HG03196 (cell line): ENCODE data around the gene WASF1.
"Not testable (repeated sequence)": the region's sequence is repeated elsewhere in the genome, so short reads cannot be mapped to it uniquely, and the experiment has no call there.

Experiments used
- ATAC-seq: cut with Tn5 transposase; IDR thresholded peaks from one replicate; pipeline ENCODE4 v1.9.1; 2021; ENCODE audit not compliant: unreplicated experiment

WASF1 gene

DNA sequence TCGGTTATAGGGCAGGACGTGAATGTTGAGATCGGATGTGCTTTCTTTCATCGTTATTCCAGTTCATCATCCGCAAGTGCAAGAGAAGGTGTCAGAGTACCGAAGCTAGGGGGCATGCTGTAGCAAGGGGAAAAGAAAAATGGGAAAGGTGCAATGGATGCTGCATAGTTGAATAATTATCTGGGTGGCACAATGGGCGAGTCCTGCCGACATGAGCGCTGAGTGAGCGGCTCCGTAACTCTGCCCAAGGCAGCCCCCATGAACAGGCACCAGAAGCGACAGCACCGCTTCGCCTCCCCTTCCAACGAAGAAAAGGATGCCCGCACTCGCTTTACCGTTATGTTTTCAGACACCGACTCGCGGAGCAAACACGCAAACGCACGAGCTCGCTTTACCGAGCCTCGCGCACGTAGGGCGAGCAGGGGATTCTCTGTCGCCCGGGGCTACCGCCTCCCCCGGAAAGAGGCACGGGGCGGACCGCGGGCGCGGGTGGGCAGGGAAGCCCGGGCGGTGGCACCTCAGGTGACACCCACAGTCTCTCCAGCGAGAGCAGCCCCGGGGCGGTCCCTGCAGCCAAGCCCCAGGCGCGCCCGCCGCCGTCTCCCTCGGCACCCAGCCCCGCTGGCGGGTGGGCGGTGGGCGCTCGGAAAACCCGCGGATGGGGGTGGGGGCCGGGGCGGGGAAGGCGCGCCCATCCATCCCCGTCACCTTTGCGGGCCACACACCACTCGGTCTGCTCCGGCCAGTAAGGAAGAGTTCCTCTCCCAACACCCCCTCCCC lies 654 bp downstream of the WASF1 start:
- ATAC-seq: peak; percentile 20

DNA sequence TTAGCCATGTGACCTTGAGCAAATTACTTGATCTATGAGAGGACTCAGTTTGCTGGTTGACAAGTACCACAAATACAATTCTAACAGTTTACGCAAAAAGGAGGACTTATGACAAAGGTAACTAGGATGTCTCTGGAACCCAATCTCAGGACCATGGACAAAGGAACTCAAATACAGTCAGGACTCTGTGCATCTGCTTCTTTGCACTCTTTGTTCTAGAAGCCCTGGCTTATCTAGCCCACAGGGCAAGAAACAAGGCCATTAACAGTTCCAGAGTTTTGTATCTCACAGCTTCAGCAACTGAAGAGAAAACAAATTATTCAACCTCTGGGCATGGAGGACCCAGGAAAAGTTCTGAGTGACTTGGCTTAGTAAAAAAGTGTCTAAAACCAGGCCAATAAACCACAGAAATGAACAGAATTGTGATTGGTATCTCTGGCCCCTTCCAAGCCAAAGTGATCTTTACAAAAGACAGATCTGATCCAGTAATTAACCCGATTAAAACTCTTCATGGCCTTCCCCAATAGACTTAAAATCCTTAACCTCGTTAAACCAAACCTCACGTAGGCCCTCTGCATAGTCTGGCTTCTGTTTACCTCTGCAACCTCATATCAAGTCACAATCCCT lies 5.9 kb downstream of the WASF1 start:
- ATAC-seq: no peak

DNA sequence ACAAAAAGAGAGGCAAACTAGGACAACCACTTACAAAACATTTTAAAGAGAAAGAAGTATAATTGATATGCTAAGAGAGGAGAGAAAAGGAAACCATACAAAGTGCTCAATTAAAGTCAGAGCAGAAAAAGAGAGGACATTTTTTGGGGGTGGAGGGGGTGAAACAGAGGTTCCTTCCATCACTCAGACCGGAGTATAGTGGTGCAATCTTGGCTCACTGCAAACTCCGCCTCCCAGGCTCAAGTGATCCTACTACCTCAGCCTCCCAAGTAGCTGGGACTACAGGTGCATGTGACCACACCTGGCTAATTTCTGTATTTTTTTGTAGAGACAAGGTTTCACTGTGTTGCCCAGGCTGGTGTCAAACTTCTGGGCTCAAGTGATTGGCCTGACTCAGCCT lies 9.4 kb downstream of the WASF1 start:
- ATAC-seq: no peak

DNA sequence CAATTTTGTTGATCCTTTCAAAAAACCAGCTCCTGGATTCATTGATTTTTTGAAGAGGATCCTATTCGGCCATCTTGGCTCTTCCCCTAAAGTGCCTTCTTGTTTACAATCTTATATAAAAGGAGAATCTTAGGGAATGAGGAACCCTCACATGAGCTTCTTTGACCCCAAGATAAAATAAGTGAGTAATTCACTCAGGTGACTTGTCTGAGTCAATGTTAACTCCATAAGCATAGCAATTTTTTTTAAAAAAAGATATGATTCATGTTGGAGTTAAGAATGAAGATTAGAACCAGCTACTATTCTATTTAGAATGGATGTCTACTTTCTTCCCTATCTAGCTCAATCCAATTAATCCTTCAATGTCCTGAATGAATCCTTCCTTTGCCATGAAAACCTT lies 21.0 kb downstream of the WASF1 start:
- no peak for ATAC-seq

DNA sequence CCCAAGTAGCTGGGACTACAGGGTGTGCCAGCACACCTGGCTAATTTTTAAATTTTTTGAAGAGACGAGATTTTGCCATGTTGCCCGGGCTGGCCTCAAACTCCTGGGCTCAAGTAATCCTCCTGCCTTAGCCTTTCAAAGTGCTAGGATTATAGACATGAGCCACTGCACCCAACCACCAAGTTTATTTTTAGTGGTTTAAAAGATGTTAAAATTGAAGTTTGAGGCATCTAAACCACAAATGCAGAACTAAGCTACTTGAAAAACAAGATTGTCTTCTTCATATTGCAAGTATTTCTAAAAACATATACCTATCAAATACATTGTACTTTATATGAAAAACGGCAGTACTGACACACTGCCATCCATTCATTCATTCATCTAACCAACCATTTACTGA lies 31.6 kb downstream of the WASF1 start:
- no peak for ATAC-seq

DNA sequence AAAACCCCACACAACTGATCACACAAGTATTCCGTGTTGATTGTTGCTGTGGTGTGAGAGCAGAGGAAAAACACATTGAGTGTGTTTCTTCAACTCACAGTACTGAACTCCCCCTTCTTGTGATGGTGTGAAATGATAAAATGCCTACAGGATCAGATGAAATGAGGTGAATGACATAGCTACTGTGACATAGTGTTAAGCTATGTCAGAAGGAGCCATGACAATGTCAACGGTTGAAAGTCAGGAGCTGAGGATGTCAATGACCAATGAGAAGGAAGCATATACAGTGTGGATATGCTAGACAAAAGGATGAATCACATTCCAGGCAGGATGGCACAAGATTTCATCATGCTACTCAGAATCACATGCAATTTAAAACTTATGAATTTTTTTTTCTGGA lies 38.8 kb downstream of the WASF1 start:
- ATAC-seq: no peak

DNA sequence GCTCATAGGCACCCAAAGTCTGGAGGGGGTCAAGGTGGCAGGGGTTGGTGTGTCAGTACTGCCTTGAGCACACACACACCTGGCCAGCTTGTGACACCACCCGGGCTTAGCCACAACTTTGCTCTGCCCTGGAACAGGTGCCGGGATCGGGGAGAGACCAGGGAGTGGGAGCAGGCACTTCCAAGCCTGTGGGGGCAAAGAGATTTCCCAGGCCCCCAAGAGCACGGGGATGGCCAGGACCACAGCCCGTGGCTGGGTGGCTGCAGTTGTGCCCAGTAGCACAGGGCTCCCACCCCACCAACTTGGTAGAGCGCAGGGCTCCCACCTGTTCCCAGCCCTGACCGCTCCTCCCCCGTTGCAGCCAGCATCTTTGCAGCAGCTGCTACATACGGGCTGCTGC lies 40.4 kb downstream of the WASF1 start:
- ATAC-seq: no peak

DNA sequence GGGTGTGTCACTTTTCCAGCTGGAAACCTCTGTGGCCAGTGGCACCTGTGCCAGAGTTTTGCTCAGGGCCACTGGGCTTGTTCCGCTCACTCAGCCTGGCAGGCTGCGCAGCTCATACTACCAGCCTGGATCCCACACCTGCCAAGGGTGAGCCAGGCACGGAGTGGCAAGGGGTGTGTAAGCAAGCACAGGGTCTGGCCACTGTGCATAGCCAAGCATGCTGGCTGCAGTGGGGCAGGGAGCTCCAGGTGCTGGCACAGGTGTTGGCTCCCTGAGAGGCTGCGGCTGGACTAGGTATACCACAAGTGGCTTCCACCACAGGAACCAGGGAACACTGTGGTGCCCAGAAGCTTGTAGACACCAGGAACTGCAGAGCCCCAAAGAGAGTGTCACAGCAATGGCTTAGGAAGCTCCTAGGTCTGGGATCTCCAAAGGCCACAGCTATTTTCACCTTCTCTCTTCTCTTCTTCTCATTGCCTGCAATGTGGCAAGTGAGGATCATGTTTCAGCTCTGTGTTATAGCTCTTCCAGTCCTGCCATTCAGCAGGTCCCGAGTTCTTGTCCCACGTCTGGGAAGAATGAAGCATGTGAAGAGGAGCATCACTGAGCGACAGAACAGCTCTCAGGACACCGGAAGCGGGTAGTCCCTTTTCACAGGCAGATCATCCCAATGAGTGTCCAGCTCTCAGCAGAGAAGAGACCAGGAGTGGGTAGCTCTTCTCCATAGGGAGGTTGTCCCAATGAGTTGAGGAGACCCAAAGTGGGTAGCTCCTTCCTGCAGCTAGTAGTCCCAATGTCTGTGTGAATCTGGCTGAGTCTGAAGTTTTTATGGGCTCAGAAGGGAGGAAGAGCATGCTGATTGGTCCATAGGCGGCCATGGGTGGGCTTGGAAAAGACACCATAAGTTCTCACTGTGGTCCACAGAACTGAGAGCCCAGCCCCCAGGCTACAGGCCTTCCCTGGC lies 41.3 kb downstream of the WASF1 start:
- no peak for ATAC-seq

DNA sequence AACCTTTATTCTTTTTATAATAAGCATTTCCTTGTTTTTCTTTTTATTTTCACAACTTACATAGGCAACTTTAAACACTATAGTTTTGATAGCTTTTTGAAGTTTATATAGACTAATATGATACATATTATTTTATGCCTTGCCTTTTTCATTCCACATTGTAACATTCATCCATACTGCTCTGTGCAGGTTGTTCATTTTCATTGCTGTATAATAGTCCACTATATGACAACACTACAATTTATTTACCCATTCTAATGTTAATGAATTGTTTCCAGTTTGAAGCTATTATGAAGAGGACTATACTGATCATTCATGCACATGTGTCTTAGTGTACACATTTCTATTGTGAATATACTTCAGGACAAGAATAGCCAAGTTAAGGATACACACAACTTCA lies 49.1 kb downstream of the WASF1 start:
- ATAC-seq: no peak

DNA sequence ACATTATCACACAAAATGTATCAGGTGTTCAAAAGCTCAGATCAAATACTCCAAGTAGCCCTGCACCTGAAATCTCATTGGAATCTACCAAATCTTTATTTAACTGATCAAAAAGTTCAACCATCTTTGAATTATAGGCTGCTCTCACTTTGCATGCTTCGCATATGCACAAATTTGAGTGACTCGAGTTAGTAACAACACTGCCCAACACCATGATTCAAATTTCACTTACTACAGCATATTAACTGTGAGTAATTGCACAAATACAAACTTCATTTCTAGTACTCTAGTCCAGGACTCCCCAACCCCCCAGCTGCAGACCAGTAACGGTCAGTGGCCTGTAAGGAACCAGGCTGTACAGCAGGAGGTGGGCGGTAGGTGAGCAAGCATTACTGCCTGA lies 51.1 kb downstream of the WASF1 start:
- no peak for ATAC-seq

DNA sequence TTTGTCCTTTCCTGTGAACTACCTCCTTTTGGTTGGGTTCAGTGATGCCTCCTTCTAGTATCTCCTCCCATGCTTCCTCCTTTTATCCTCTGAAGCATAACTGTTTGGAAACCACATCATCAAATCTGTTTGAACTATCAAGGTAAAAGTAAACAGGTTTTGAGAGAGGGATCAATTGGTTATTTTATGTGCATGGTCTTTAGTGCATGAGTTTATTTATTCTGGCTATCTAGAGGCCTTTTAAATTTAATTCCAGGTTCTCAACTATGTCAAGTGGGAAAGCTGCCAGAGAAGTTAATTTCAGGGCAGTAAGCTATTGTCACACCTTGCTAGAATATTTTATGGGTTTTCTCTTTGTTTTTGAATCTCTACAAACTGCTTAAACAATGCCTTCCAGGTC lies 54.1 kb downstream of the WASF1 start:
- no peak for ATAC-seq

DNA sequence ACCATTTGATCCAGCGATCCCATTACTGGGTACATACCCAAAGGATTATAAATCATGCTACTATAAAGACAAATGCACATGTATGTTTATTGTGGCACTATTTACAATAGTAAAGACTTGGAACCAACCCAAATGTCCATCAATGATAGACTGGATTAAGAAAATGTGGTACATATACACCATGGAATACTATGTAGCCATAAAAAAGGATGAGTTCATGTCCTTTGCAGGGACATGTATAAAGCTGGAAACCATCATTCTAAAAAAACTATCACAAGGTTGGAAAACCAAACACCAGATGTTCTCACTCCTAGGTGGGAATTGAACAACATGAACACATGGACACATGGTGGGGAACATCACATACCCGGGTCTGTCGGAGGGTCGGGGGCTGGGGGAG lies 57.8 kb downstream of the WASF1 start:
- ATAC-seq: not testable (repeated sequence)

DNA sequence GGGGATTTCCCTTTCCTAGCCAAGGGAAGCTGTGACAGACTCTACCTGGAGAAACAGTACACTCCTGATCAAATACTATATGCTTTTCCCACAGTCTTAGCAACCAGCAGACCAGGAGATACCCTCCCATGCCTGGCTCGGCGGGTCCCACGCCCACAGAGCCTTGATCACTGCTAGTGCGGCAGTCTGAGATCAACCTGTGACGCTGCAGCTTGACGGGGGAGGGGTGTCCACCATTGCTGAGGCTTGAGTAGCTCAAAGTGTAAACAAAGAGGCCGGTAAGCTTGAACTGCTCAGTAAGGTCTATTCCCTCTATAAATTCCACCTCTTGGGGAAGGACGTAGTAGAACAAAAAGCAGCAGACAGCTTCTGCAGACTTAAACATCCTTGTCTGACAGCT lies 63.2 kb downstream of the WASF1 start:
- no peak for ATAC-seq

DNA sequence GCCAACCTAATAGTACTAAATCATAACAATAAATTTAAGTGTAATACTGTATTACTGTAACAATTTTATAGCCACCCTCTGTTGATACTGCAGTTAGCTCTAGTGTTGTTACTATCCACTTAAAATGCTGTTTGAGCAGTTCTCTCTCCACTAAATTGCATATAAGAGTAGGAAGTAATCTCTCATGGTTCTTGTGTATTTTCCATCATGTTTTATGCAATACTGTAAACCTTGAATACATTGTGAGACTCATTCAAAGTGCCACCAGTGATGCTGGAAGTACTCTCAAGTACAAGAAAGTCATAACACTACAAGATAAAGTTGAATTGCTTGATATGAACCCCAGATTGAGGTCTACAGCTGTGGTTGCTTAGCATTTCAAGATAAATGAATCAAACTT lies 65.5 kb downstream of the WASF1 start:
- no peak for ATAC-seq

DNA sequence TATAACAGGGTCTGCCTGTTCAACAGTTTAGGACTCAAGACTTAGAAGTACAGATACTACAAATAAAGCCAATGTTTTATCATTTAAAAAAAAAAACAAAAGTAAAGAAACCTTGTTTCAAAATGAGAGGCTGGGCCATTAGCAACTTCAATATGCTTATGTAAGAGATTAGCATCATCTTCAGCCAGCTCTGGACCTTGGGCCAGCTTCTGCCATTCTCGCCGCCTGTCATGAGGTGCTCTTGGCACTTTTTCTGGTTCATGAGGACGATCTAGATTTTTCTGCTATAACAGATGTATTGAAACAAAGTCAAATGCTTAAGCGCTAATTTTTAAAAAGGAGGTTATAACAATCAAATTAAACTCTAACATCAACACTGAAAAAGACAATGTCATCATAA lies 74.2 kb downstream of the WASF1 start:
- ATAC-seq: no peak

DNA sequence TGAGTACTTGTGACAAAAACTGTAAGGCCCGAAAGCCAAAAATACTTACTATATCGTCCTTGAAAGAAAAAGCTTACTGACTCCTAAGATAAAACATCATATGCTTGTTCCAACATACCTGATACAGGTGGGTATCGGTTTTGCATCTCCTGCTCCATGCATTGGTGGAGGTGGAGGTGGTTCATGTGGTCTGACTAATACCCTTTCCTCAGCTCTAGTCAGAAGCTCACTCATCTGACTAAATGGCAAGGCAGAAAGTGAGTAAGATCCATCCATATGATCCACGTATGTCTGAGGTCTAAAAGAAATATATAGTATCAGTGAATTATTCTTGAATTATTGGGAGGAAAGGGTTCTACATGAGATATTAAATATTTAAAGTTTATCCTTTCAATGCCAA lies 76.2 kb downstream of the WASF1 start:
- no peak for ATAC-seq

DNA sequence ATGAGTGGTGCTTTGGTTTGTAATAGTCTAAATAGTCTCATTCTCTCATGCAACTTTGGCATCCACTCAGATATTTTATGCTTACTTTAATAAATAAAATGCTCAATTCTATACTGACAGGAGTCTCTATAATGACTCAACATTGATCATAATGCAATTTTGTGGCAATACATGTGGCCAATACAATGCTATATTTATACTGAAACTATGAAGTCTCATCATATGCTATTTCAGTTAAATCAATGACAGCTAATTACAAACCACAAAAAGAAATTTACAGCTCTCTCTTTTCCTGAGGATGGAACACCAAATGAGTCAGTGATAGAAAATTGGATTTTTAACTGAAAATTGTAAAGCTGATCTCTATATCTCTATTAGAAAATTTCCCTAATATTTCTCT lies 77.1 kb downstream of the WASF1 start:
- ATAC-seq: no peak

DNA sequence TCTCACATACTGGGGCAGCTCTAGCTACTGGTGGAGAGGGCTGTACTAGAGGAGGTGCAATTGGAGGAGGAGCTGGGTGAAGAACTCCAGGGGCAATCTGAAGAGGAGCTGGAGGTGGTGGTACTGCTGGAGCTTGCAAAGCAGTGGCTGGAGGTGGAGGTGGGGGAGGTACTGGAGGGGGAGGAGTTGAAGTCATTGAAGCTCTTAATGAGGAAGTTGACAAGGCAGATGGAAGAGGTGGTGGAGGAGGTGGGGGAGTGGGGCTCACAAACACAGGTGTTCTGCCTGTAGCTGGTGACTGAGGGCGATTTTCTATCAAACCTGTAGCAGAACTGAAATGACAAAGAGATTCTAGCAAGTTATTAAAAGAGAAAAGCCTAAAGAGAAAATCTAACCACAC lies 77.6 kb downstream of the WASF1 start:
- ATAC-seq: no peak

DNA sequence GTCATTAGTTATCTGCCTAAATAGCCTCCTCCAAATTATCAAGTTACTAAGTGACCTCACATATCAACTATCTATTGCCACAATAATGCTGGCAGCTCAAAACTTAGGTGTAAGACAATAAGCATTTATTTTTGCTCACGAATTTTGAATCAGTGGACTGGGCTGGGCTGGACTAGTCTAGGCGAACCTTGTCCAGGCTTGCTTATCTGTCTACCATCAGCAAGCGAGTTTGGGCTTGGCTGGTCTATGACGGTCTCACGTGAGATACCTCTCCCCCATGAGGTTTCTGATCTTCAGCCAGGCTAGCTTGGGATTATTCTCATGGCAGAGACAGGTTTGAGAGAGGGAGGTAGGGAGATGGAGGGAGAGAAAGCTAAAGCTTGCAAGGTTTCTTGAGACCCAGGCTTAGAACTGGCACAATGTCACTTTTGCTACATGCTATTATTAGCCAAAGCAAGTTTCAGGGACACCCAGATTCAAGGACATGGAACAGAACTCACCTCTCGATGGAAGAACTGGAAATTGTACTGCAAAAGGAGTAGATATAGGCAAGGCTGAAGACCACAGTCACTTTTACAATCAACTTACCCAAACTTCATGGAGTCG lies 80.9 kb downstream of the WASF1 start:
- ATAC-seq: no peak

DNA sequence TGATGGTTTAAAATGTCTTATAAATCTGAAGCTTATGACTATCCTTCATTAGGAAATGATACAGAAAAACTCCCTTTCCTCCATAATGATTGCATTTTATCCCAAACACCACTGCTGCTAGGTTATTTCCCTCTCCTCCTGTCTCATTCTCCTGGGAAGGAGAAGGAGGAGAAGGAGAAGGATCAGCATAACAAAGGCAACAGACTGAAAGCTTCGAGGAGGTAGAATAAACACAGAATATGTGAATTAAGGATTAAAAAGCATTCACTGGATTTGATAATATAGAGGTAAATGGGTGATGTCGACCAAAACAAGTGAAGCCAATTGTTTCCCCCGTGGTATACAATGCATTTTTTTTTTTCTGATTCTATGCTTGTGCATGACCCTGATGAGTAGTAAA lies 82.0 kb downstream of the WASF1 start:
- ATAC-seq: no peak

DNA sequence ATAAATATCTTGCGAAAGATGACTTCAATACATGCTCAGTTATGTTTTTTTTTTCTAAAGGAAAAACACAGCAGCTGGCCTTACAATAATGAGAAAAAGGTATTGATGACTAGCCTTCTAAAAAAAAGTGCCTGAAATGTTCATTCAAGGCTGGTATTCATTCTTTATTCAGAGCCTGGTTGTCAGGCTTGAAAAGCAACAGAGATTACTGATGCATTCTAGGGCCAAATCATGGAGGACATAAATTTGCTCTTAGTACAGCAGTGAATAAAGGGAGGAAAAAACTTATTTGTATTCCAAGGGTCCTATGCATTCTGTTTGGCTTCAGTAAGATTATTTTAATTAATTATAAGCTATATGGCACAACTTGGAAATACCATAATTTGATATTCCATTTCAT lies 83.5 kb downstream of the WASF1 start:
- no peak for ATAC-seq
